ENCODE data around the gene PHF21B.

PHF21B gene

GRCh38 chr22:44990328-44990727, 19.5 kb downstream of the PHF21B start:
- Mint-ChIP-seq H3K27me3 (peaks cover 4% of the 10 kb centered on the region), H3K4me1 (no peaks in the 10 kb centered on the region), H3K4me3 (no peak overlapping the region), H3K9me3 (no peaks in the 10 kb centered on the region), H3K27ac (no peak overlapping the region), H3K36me3 (ENCODE audit: low read depth) (no peaks in the 10 kb centered on the region)
- DNase-seq, result no peak
- ATAC-seq, result no peak

GRCh38 chr22:44988671-44989070, 21.1 kb downstream of the PHF21B start:
- no peak for DNase-seq
- peaks cover 4% of the 10 kb centered on the region for H3K27me3 Mint-ChIP-seq
- no peak overlapping the region for H3K27ac Mint-ChIP-seq
- ATAC-seq, result no peak
- H3K36me3 Mint-ChIP-seq (ENCODE audit: low read depth), result no peaks in the 10 kb centered on the region
- H3K4me3 Mint-ChIP-seq, result no peak overlapping the region
- no peaks in the 10 kb centered on the region for H3K9me3 Mint-ChIP-seq
- H3K4me1 Mint-ChIP-seq, result no peaks in the 10 kb centered on the region

GRCh38 chr22:44986926-44987325, 22.9 kb downstream of the PHF21B start:
- H3K36me3 Mint-ChIP-seq (ENCODE audit: low read depth), result no peaks in the 10 kb centered on the region
- DNase-seq (no peak), ATAC-seq (no peak)
- H3K27ac Mint-ChIP-seq, result no peak overlapping the region
- no peaks in the 10 kb centered on the region for H3K9me3 Mint-ChIP-seq
- H3K4me3 Mint-ChIP-seq, result no peak overlapping the region
- no peaks in the 10 kb centered on the region for H3K4me1 Mint-ChIP-seq
- H3K27me3 Mint-ChIP-seq, result peaks cover 7% of the 10 kb centered on the region

- no peaks in the 10 kb centered on the region for H3K36me3 Mint-ChIP-seq (ENCODE audit: low read depth)
- H3K27ac Mint-ChIP-seq, result no peak overlapping the region
- H3K27me3 Mint-ChIP-seq, result peaks cover 7% of the 10 kb centered on the region
- DNase-seq (no peak), ATAC-seq (no peak)
- no peaks in the 10 kb centered on the region for H3K4me1 Mint-ChIP-seq
- H3K9me3 Mint-ChIP-seq, result no peaks in the 10 kb centered on the region
- no peak overlapping the region for H3K4me3 Mint-ChIP-seq
These were observed 23.8 kb downstream of the PHF21B start for GRCh38 chr22:44985906-44986527.

- no peaks in the 10 kb centered on the region for H3K9me3 Mint-ChIP-seq
- no peak for ATAC-seq
- no peaks in the 10 kb centered on the region for H3K4me1 Mint-ChIP-seq
- H3K27ac Mint-ChIP-seq, result no peak overlapping the region
- peaks cover 3% of the 10 kb centered on the region for H3K27me3 Mint-ChIP-seq
- H3K4me3 Mint-ChIP-seq, result no peak overlapping the region
- no peak for DNase-seq
- H3K36me3 Mint-ChIP-seq (ENCODE audit: low read depth), result no peaks in the 10 kb centered on the region
These were observed 25.8 kb downstream of the PHF21B start for GRCh38 chr22:44983878-44984482.

GRCh38 chr22:44982445-44982844, 27.4 kb downstream of the PHF21B start:
- Mint-ChIP-seq H3K27ac (no peak overlapping the region), H3K36me3 (ENCODE audit: low read depth) (no peaks in the 10 kb centered on the region), H3K9me3 (no peaks in the 10 kb centered on the region)

GRCh38 chr22:44981857-44982256, 27.9 kb downstream of the PHF21B start:
- ATAC-seq (no peak), DNase-seq (no peak)
- Mint-ChIP-seq H3K9me3 (no peaks in the 10 kb centered on the region), H3K27me3 (peaks cover 3% of the 10 kb centered on the region), H3K4me1 (no peaks in the 10 kb centered on the region), H3K4me3 (no peak overlapping the region), H3K36me3 (ENCODE audit: low read depth) (no peaks in the 10 kb centered on the region), H3K27ac (no peak overlapping the region)

More at GRCh38 chr22:44982445-44982844, 27.4 kb downstream of the PHF21B start:
- no peak for ATAC-seq
- Mint-ChIP-seq H3K4me3 (no peak overlapping the region), H3K4me1 (no peaks in the 10 kb centered on the region), H3K27me3 (peaks cover 3% of the 10 kb centered on the region)
- no peak for DNase-seq

GRCh38 chr22:44979154-44979553, 30.7 kb downstream of the PHF21B start:
- H3K9me3 Mint-ChIP-seq, result no peaks in the 10 kb centered on the region
- H3K4me1 Mint-ChIP-seq, result no peaks in the 10 kb centered on the region
- DNase-seq (no peak), ATAC-seq (no peak)
- H3K27me3 Mint-ChIP-seq, result peaks cover 3% of the 10 kb centered on the region
- no peak overlapping the region for H3K27ac Mint-ChIP-seq
- no peak overlapping the region for H3K4me3 Mint-ChIP-seq
- no peaks in the 10 kb centered on the region for H3K36me3 Mint-ChIP-seq (ENCODE audit: low read depth)

GRCh38 chr22:44975427-44976262, 34.2 kb downstream of the PHF21B start:
- peaks cover 4% of the 10 kb centered on the region for H3K4me1 Mint-ChIP-seq
- no peak overlapping the region for H3K27ac Mint-ChIP-seq
- H3K9me3 Mint-ChIP-seq, result no peaks in the 10 kb centered on the region
- no peaks in the 10 kb centered on the region for H3K36me3 Mint-ChIP-seq (ENCODE audit: low read depth)
- ATAC-seq (peak; percentile 60), DNase-seq (peak; percentile 85)
- H3K27me3 Mint-ChIP-seq, result peaks cover 12% of the 10 kb centered on the region
- no peak overlapping the region for H3K4me3 Mint-ChIP-seq

- Mint-ChIP-seq H3K36me3 (ENCODE audit: low read depth) (no peaks in the 10 kb centered on the region), H3K4me1 (peaks cover 4% of the 10 kb centered on the region), H3K27me3 (peaks cover 12% of the 10 kb centered on the region), H3K27ac (no peak overlapping the region), H3K9me3 (no peaks in the 10 kb centered on the region), H3K4me3 (no peak overlapping the region)
- DNase-seq, result no peak
- no peak for ATAC-seq
These were observed 35.4 kb downstream of the PHF21B start for GRCh38 chr22:44974454-44974853.

GRCh38 chr22:44973829-44974228, 36.0 kb downstream of the PHF21B start:
- Mint-ChIP-seq H3K36me3 (ENCODE audit: low read depth) (no peaks in the 10 kb centered on the region), H3K4me1 (peaks cover 4% of the 10 kb centered on the region), H3K9me3 (no peaks in the 10 kb centered on the region), H3K27ac (no peak overlapping the region), H3K27me3 (peaks cover 12% of the 10 kb centered on the region), H3K4me3 (no peak overlapping the region)
- DNase-seq (no peak), ATAC-seq (no peak)

- H3K4me3 Mint-ChIP-seq, result peak overlapping the region; percentile 40
- peak; percentile 45 for ATAC-seq
These were observed 37.3 kb downstream of the PHF21B start for GRCh38 chr22:44972363-44973083.

GRCh38 chr22:44971651-44972362, 38.0 kb downstream of the PHF21B start:
- H3K27ac Mint-ChIP-seq, result peak overlapping the region; percentile 80
- H3K9me3 Mint-ChIP-seq, result no peaks in the 10 kb centered on the region
- ATAC-seq (no peak), DNase-seq (no peak)
- H3K4me1 Mint-ChIP-seq, result peaks cover 4% of the 10 kb centered on the region
- H3K4me3 Mint-ChIP-seq, result peak overlapping the region; percentile 40
- H3K36me3 Mint-ChIP-seq (ENCODE audit: low read depth), result no peaks in the 10 kb centered on the region
- H3K27me3 Mint-ChIP-seq, result peaks cover 12% of the 10 kb centered on the region

More at GRCh38 chr22:44972363-44973083, 37.3 kb downstream of the PHF21B start:
- H3K4me1 Mint-ChIP-seq, result peaks cover 4% of the 10 kb centered on the region
- peak overlapping the region; percentile 80 for H3K27ac Mint-ChIP-seq
- peaks cover 12% of the 10 kb centered on the region for H3K27me3 Mint-ChIP-seq
- no peaks in the 10 kb centered on the region for H3K9me3 Mint-ChIP-seq
- peak; percentile 3 for DNase-seq
- no peaks in the 10 kb centered on the region for H3K36me3 Mint-ChIP-seq (ENCODE audit: low read depth)

- H3K4me1 Mint-ChIP-seq, result peaks cover 4% of the 10 kb centered on the region
- H3K4me3 Mint-ChIP-seq, result no peak overlapping the region
- no peak overlapping the region for H3K27ac Mint-ChIP-seq
- peaks cover 12% of the 10 kb centered on the region for H3K27me3 Mint-ChIP-seq
- ATAC-seq (no peak), DNase-seq (no peak)
- no peaks in the 10 kb centered on the region for H3K9me3 Mint-ChIP-seq
- H3K36me3 Mint-ChIP-seq (ENCODE audit: low read depth), result no peaks in the 10 kb centered on the region
These were observed 39.5 kb downstream of the PHF21B start for GRCh38 chr22:44970291-44970690.
